Measurements from ENCODE around the gene STIMATE.

Gene STIMATE

DNA sequence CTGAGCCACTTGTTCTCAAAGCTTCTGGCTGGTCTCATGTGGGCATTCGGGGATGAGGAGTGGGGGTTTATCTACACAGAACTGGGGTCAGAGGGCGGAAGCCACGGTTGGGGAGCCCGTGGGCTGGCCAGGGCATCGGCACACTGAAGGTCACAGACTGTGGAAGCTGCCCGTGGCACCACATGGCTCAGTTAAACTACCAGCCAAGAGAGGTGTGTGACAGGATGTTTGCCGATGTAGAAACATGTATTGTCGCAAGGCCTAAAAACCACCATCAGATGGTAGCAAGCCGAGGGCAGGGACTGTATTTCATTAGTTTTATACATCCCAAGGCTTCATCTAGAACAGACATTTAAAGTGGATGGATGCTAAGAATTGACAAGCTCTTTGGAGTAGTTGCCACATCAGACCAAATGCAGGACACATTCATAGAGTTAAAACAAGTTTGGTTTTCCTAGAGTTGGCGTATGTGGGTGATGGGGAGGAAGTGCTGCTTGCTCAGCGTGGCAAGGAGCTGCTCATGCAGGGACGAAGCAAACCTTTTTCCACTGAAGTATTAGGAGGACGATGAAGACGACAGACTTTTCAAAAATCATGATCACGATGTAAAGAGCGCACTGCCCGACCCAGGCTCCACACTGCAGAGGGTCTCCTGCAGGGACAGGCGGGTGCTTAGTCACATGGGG lies 52.9 kb downstream of the STIMATE start:
- ChIA-PET POLR2A (no interaction called here), CTCF (no interaction called here)
- DNase-seq (ENCODE audit: extremely low spot score), result no peak
- TF ChIP-seq HDGF (IDR thresholded peaks at IDR 0.05; ENCODE audit: borderline replicate concordance) (no peak), FOXK2 (IDR thresholded peaks at IDR 0.05) (no peak), L3MBTL2 (conservative IDR thresholded peaks at IDR 0.05) (no peak), SUZ12 (IDR thresholded peaks at IDR 0.05) (no peak), ARNT (IDR thresholded peaks at IDR 0.05) (no peak), NFRKB (IDR thresholded peaks at IDR 0.05) (no peak), FOXM1 (IDR thresholded peaks at IDR 0.05; ENCODE audit: borderline replicate concordance) (no peak), ELF4 (IDR thresholded peaks at IDR 0.05) (no peak), ZNF384 (IDR thresholded peaks at IDR 0.05) (no peak), FOXA1 (IDR thresholded peaks at IDR 0.05) (no peak), LEF1 (IDR thresholded peaks at IDR 0.05; ENCODE audit: borderline replicate concordance) (no peak), BHLHE40 (IDR thresholded peaks at IDR 0.05; ENCODE audit: borderline replicate concordance) (no peak), SP1 (IDR thresholded peaks at IDR 0.05) (no peak), CTBP1 (IDR thresholded peaks at IDR 0.05; ENCODE audit: borderline replicate concordance) (no peak)
- TF ChIP-seq, protein P1, sequence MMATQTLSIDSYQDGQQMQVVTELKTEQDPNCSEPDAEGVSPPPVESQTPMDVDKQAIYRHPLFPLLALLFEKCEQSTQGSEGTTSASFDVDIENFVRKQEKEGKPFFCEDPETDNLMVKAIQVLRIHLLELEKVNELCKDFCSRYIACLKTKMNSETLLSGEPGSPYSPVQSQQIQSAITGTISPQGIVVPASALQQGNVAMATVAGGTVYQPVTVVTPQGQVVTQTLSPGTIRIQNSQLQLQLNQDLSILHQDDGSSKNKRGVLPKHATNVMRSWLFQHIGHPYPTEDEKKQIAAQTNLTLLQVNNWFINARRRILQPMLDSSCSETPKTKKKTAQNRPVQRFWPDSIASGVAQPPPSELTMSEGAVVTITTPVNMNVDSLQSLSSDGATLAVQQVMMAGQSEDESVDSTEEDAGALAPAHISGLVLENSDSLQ (IDR thresholded peaks at IDR 0.05), result no peak

DNA sequence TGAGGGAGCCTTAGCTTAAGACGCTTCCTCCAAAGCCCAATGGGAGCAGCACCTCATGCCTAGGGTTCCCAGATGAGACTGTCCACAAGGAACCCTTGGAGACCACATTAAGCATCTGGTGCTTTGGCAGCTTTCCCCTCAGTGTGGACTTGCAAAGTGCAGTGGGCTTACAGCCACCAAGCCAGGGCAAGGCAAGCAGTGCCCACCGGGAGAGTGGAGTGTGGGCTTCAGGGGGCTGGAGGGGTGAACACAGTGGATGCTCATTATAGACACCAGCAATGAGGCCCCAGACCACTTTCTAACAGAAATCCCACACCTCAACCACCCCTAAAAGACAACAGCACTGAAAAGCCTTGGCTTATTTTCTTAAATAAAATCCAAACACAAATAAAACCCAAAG lies 53.5 kb downstream of the STIMATE start:
- POLR2A ChIA-PET, result no interaction called here
- TF ChIP-seq ARNT (IDR thresholded peaks at IDR 0.05) (no peak), CTBP1 (IDR thresholded peaks at IDR 0.05; ENCODE audit: borderline replicate concordance) (no peak)
- DNase-seq (ENCODE audit: extremely low spot score), result no peak
- CTCF ChIA-PET, result no interaction called here

DNA sequence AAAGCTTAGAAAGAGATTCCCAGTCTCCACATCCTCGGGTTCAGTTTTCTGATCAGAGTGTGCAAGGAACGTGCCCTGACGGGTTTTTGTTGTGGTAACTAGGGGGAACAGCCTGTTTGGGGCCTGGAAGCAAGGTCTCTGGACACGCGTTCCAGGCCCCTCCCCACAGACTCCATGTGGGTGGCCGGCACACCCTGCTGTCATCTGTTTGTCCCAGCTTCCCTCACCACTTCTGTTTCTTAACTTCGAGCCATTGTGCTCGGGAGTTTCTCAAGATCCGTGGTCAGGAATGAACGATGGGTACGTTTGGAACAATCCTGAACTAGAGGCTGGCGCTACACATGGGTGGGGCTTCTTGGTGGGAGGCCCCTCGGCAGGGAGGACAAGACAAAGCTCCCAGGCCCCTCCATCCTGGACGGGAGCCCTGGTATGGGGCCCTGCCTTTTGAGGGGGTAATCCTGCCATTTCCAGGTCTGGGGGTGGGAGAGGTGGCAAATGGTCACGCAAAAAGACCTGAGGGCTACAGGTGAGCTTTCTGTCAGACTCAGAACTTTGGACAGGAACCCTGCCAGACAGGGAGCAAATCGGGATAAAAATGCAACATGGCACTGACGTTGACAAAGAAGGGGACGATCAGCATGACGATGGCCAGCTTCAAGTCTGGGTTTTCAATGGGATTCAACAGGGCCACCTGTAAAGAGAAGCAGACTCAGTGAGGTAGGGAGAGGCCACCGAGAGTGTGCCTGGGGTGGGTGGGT lies 54.1 kb downstream of the STIMATE start:
- ChIA-PET CTCF (interaction anchor here (0.9 kb wide), 1 partner anchor 15 kb away, joined by 3 read pairs; no protein-coding TSS in a partner anchor), POLR2A (interaction anchor here (2.0 kb wide), 1 partner anchor 73 kb away, joined by 6 read pairs; the partner anchor contains the start of gene NEK4)
- no peak for DNase-seq (ENCODE audit: extremely low spot score)
- TF ChIP-seq SP1 (IDR thresholded peaks at IDR 0.05) (no peak), SUZ12 (IDR thresholded peaks at IDR 0.05) (no peak)

DNA sequence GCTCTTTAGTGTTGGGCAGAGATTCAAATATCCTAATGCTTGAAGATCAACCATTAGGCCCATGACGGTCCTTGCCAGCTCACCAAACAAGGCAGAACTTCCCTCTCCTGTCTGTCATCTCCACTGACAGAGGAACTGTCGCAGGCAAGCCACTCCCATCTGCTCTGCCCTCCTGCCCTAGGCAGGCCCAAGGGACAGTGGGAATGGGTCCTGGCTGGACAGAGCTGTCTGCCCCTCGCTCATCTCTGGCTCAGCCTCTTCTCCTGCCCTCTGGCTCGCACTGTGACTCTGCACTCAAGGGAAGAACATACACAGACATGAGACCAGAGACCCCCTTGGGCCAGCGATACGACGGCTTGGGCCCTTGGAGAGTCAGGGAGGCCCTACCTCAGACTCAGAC lies 54.9 kb downstream of the STIMATE start:
- POLR2A ChIA-PET, result interaction anchor here (2.0 kb wide), 1 partner anchor 72 kb away, joined by 6 read pairs; the partner anchor contains the start of gene NEK4
- TF ChIP-seq TARDBP (IDR thresholded peaks at IDR 0.05) (no peak), L3MBTL2 (conservative IDR thresholded peaks at IDR 0.05) (no peak), BHLHE40 (IDR thresholded peaks at IDR 0.05; ENCODE audit: borderline replicate concordance) (no peak), ZNF384 (IDR thresholded peaks at IDR 0.05) (no peak), FOXK2 (IDR thresholded peaks at IDR 0.05) (no peak), CTBP1 (IDR thresholded peaks at IDR 0.05; ENCODE audit: borderline replicate concordance) (no peak), SUZ12 (IDR thresholded peaks at IDR 0.05) (no peak), SP1 (IDR thresholded peaks at IDR 0.05) (no peak), FOXM1 (IDR thresholded peaks at IDR 0.05; ENCODE audit: borderline replicate concordance) (no peak), LEF1 (IDR thresholded peaks at IDR 0.05; ENCODE audit: borderline replicate concordance) (no peak), ELF4 (IDR thresholded peaks at IDR 0.05) (no peak)
- TF ChIP-seq, protein P1 (IDR thresholded peaks at IDR 0.05), result no peak
- CTCF ChIA-PET, result no interaction called here
- no peak for DNase-seq (ENCODE audit: extremely low spot score)

DNA sequence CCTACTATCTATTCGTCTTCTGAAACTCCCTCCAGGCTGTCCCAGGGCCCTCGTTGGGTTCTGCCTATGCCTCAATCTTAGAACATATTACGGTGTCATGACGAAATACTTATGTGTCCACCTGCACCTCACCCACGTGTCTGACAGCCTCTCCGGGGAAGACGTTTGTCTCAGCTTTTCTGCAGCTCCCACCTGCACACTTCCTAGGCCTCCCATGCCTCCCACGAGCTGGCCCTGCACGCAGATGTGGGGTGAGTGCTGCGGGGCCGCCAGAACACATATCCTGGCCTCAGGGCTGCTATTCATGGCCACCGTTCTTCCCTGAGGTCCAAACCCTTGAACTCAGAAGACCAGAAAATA lies 55.4 kb downstream of the STIMATE start:
- ChIA-PET POLR2A (interaction anchor here (2.0 kb wide), 1 partner anchor 71 kb away, joined by 6 read pairs; the partner anchor contains the start of gene NEK4), CTCF (interaction anchor here (0.6 kb wide), 1 partner anchor 51 kb away, joined by 5 read pairs; no protein-coding TSS in a partner anchor)
- DNase-seq (ENCODE audit: extremely low spot score), result no peak
- TF ChIP-seq FOXM1 (IDR thresholded peaks at IDR 0.05; ENCODE audit: borderline replicate concordance), result no peak
- no peak for TF ChIP-seq FOXA1 (IDR thresholded peaks at IDR 0.05)
- TF ChIP-seq ELF4 (IDR thresholded peaks at IDR 0.05), result no peak
- no peak for TF ChIP-seq FOXK2 (IDR thresholded peaks at IDR 0.05)
- TF ChIP-seq NFRKB (IDR thresholded peaks at IDR 0.05), result no peak
- no peak for TF ChIP-seq SP1 (IDR thresholded peaks at IDR 0.05)
- TF ChIP-seq HDGF (IDR thresholded peaks at IDR 0.05; ENCODE audit: borderline replicate concordance), result no peak
- no peak for TF ChIP-seq L3MBTL2 (conservative IDR thresholded peaks at IDR 0.05)
- no peak for TF ChIP-seq ZNF384 (IDR thresholded peaks at IDR 0.05)
- TF ChIP-seq BHLHE40 (IDR thresholded peaks at IDR 0.05; ENCODE audit: borderline replicate concordance), result no peak
- TF ChIP-seq, protein P1 (IDR thresholded peaks at IDR 0.05), result no peak
- TF ChIP-seq LEF1 (IDR thresholded peaks at IDR 0.05; ENCODE audit: borderline replicate concordance), result no peak
- TF ChIP-seq ARNT (IDR thresholded peaks at IDR 0.05), result no peak
- TF ChIP-seq SUZ12 (IDR thresholded peaks at IDR 0.05), result no peak
- no peak for TF ChIP-seq CTBP1 (IDR thresholded peaks at IDR 0.05; ENCODE audit: borderline replicate concordance)

Data from HEK293T (cell line).